HG02763 (cell line): ENCODE results near the gene WASF2.
A peak's percentile ranks its signal among the peaks of the same experiment; 100 is the strongest.
"Not testable (repeated sequence)": the region's sequence is repeated elsewhere in the genome, so short reads cannot be mapped to it uniquely, and the experiment has no call there.

Experiments used
- ATAC-seq: cut with Tn5 transposase; IDR thresholded peaks from one replicate; pipeline ENCODE4 v1.9.1; 2021; ENCODE audit warnings: mild to moderate bottlenecking, moderate library complexity; ENCODE audit not compliant: unreplicated experiment

WASF2 gene

GRCh38 chr1:27499142-27499541 lies 9.2 kb upstream of the WASF2 start:
- ATAC-seq = no peak

GRCh38 chr1:27496604-27497155 lies 6.7 kb upstream of the WASF2 start:
- no peak for ATAC-seq

GRCh38 chr1:27492796-27493195 lies 2.8 kb upstream of the WASF2 start:
- no peak for ATAC-seq

- no peak for ATAC-seq
These were observed 2.1 kb upstream of the WASF2 start for GRCh38 chr1:27491748-27492700.

- peak; percentile 25 for ATAC-seq
These were observed 430 bp downstream of the WASF2 start for GRCh38 chr1:27489501-27489972.

- ATAC-seq = no peak
These were observed 1.7 kb downstream of the WASF2 start for GRCh38 chr1:27487966-27488884.

- no peak for ATAC-seq
These were observed 4.6 kb downstream of the WASF2 start for GRCh38 chr1:27485363-27485762.

- ATAC-seq = no peak
These were observed 6.3 kb downstream of the WASF2 start for GRCh38 chr1:27483659-27484058.

- no peak for ATAC-seq
These were observed 7.9 kb downstream of the WASF2 start for GRCh38 chr1:27481994-27482620.

GRCh38 chr1:27478098-27478497 lies 11.9 kb downstream of the WASF2 start:
- no peak for ATAC-seq

GRCh38 chr1:27476237-27476636 lies 13.7 kb downstream of the WASF2 start:
- no peak for ATAC-seq

- no peak for ATAC-seq
These were observed 14.2 kb downstream of the WASF2 start for GRCh38 chr1:27475720-27476119.

GRCh38 chr1:27473755-27474154 lies 16.2 kb downstream of the WASF2 start:
- no peak for ATAC-seq

GRCh38 chr1:27472098-27472497 lies 17.9 kb downstream of the WASF2 start:
- ATAC-seq = not testable (repeated sequence)

- ATAC-seq = no peak
These were observed 18.5 kb downstream of the WASF2 start for GRCh38 chr1:27471477-27471876.

- no peak for ATAC-seq
These were observed 20.6 kb downstream of the WASF2 start for GRCh38 chr1:27469334-27469733.

GRCh38 chr1:27468378-27468777 lies 21.6 kb downstream of the WASF2 start:
- not testable (repeated sequence) for ATAC-seq

- no peak for ATAC-seq
These were observed 24.9 kb downstream of the WASF2 start for GRCh38 chr1:27464926-27465647.

- not testable (repeated sequence) for ATAC-seq
These were observed 26.1 kb downstream of the WASF2 start for GRCh38 chr1:27463916-27464315.

- not testable (repeated sequence) for ATAC-seq
These were observed 31.4 kb downstream of the WASF2 start for GRCh38 chr1:27458521-27458920.
